Measurements from ENCODE around the gene CMTM1.
A peak's percentile ranks its signal among the peaks of the same experiment; 100 is the strongest.
"Not testable (repeated sequence)": the region's sequence is repeated elsewhere in the genome, so short reads cannot be mapped to it uniquely, and the experiment has no call there.

The CMTM1 gene

GRCh38 chr16:66588981-66589713 lies 22.9 kb downstream of the CMTM1 start:
- DNase-seq (ENCODE audit: low read depth in 1 of 2, low spot score in 1 of 2) = peak; percentile 38 to 41

GRCh38 chr16:66590322-66590721 lies 24.1 kb downstream of the CMTM1 start:
- DNase-seq (ENCODE audit: low read depth in 1 of 2, low spot score in 1 of 2) = no peak

GRCh38 chr16:66591018-66591417 lies 24.8 kb downstream of the CMTM1 start:
- DNase-seq (ENCODE audit: low read depth in 1 of 2, low spot score in 1 of 2) = no peak

GRCh38 chr16:66592241-66592640 lies 26.0 kb downstream of the CMTM1 start:
- DNase-seq (ENCODE audit: low read depth in 1 of 2, low spot score in 1 of 2) = no peak

GRCh38 chr16:66592814-66593213 lies 26.6 kb downstream of the CMTM1 start:
- DNase-seq (ENCODE audit: low read depth in 1 of 2, low spot score in 1 of 2) = no peak

GRCh38 chr16:66594739-66595138 lies 28.5 kb downstream of the CMTM1 start:
- no peak for DNase-seq (ENCODE audit: low read depth in 1 of 2, low spot score in 1 of 2)

- not testable (repeated sequence) for DNase-seq (ENCODE audit: low read depth in 1 of 2, low spot score in 1 of 2)
Measured at GRCh38 chr16:66596559-66596958, 30.3 kb downstream of the CMTM1 start.

GRCh38 chr16:66596986-66597848 lies 31.0 kb downstream of the CMTM1 start:
- no peak for DNase-seq (ENCODE audit: low read depth in 1 of 2, low spot score in 1 of 2)

GRCh38 chr16:66598111-66598510 lies 31.9 kb downstream of the CMTM1 start:
- no peak for DNase-seq (ENCODE audit: low read depth in 1 of 2, low spot score in 1 of 2)

- no peak for DNase-seq (ENCODE audit: low read depth in 1 of 2, low spot score in 1 of 2)
Measured at GRCh38 chr16:66599726-66600125, 33.5 kb downstream of the CMTM1 start.

GRCh38 chr16:66600477-66600876 lies 34.2 kb downstream of the CMTM1 start:
- DNase-seq (ENCODE audit: low read depth in 1 of 2, low spot score in 1 of 2) = no peak

- DNase-seq (ENCODE audit: low read depth in 1 of 2, low spot score in 1 of 2) = no peak
Measured at GRCh38 chr16:66601471-66601870, 35.2 kb downstream of the CMTM1 start.

GRCh38 chr16:66603537-66604375 lies 37.5 kb downstream of the CMTM1 start:
- DNase-seq (ENCODE audit: low read depth in 1 of 2, low spot score in 1 of 2) = peak; percentile 50 to 62

- peak; percentile 47 to 58 for DNase-seq (ENCODE audit: low read depth in 1 of 2, low spot score in 1 of 2)
Measured at GRCh38 chr16:66604376-66605176, 38.3 kb downstream of the CMTM1 start, which contains the start of gene CMTM3. TSS of gene CMTM3 (plus strand) at chr16:66604704. CDS start at chr16:66604806, 102 bp downstream.

GRCh38 chr16:66605177-66605978 lies 39.1 kb downstream of the CMTM1 start:
- no peak for DNase-seq (ENCODE audit: low read depth in 1 of 2, low spot score in 1 of 2)

- DNase-seq (ENCODE audit: low read depth in 1 of 2, low spot score in 1 of 2) = no peak
Measured at GRCh38 chr16:66605979-66606751, 39.9 kb downstream of the CMTM1 start.

GRCh38 chr16:66608241-66609138 lies 42.3 kb downstream of the CMTM1 start:
- peak; percentile 70 to 72 for DNase-seq (ENCODE audit: low read depth in 1 of 2, low spot score in 1 of 2)

- DNase-seq (ENCODE audit: low read depth in 1 of 2, low spot score in 1 of 2) = no peak
Measured at GRCh38 chr16:66609139-66609510, 42.9 kb downstream of the CMTM1 start.

Data from activated T-helper 1 cell treated with anti-CD3 and anti-CD28 coated beads, Interleukin-2, amount 50 U/mL, for 16 hours (primary cell).